B cell (primary cell): ENCODE results near the gene TSPAN5.

Source experiments
- CTCF ChIP-seq: fragments of 200-600 bp; IDR thresholded peaks from one replicate; pipeline ENCODE4 v1.8.0; 2022; ENCODE audit warnings: antibody characterized with exemption, mild to moderate bottlenecking
- EZH2 ChIP-seq: IDR thresholded peaks from 2 replicates; pipeline ENCODE4 v1.6.1; 2012; ENCODE audit warnings: borderline replicate concordance, low read depth, mild to moderate bottlenecking, moderate library complexity, low read length; ENCODE audit not compliant: insufficient read depth, poor library complexity, severe bottlenecking

GRCh38 chr4:98624144-98624543 is 34.3 kb downstream of the TSPAN5 start:
- no peak for TF ChIP-seq CTCF
- TF ChIP-seq EZH2 = no peak
